Coronary artery (tissue), 2 donors: ENCODE measurements around the gene GMDS.
A peak's percentile ranks its signal among the peaks of the same experiment; 100 is the strongest.

Experiments
- DNase-seq: peaks from one replicate; pipeline ENCODE4 v3.0.0-alpha.2; 2017; ENCODE audit warnings: low spot score
- H3K27ac ChIP-seq, 2 donors: fragments of 200-600 bp; sonication (generic); one replicate each; pipeline ENCODE4 v1.5.1; 2016 to 2019
- H3K4me3 ChIP-seq: fragments of 200-600 bp; sonication (generic); 2 replicates; pipeline ENCODE4 v1.5.1; 2016; ENCODE audit warnings: mild to moderate bottlenecking, moderate library complexity
- CTCF ChIP-seq: fragments of 200-600 bp; sonication (generic); IDR thresholded peaks from one replicate; pipeline ENCODE4 v1.5.1; 2019; ENCODE audit warnings: antibody characterized with exemption

GMDS gene

DNA sequence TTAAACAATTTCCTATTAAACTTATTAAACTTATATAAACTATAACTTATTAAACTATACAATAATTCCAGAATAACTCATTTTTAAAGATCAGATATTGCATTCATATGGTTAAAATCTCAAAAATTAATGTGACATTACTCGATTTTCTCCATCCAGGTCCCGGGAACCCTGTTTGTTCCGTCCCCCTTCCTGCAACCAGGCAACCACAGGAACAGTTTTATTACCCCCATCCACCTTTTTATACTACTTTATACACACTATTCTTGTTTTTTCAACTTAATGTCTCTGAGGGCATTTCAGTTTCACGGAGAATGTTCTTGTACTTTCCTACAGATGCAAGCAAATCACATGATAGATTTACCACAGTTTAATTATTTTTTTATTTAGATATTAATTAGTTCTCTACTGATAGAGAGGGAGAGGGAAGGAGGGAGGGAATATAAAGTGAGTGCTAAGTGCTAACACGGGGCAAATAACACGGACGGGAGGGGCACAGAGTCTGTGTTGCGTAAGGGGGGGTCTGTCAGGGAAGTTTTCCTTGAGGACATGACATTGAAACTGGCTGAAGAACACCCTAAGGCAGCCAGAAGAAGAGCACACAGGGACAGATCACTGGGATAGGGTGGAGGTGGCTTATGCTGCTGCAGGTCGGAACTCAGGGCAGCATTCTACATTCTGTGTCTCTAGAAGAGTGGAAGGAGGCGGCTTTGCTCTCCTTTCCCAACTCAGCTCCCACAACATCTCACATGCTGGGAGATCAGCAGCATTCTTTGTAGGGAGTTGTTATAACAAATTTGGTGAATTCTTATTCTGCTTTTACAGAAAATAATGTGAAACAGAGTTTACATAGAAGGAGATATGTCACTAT, 410.5 kb downstream of the GMDS start:
- TF ChIP-seq CTCF, result no peak
- DNase-seq, result no peak
- H3K4me3 ChIP-seq, result no peak overlapping the region
- no peak overlapping the region for H3K27ac ChIP-seq

- H3K27ac ChIP-seq, result no peak overlapping the region
- DNase-seq, result no peak
Observed at GRCh38 chr6:1834207-1834606, 411.2 kb downstream of the GMDS start.

GRCh38 chr6:1832844-1833787, 412.3 kb downstream of the GMDS start:
- peak overlapping the region; percentile 55 for H3K4me3 ChIP-seq
- no peak for DNase-seq

More at GRCh38 chr6:1834207-1834606, 411.2 kb downstream of the GMDS start:
- no peak for TF ChIP-seq CTCF
- no peak overlapping the region for H3K4me3 ChIP-seq

GRCh38 chr6:1832358-1832757, 413.0 kb downstream of the GMDS start:
- DNase-seq, result no peak
- H3K4me3 ChIP-seq, result peak overlapping the region; percentile 55
- TF ChIP-seq CTCF, result no peak
- peak overlapping the region; percentile 25 to 27 for H3K27ac ChIP-seq

More at GRCh38 chr6:1832844-1833787, 412.3 kb downstream of the GMDS start:
- no peak for TF ChIP-seq CTCF
- H3K27ac ChIP-seq, result peak overlapping the region; percentile 25 to 27

DNA sequence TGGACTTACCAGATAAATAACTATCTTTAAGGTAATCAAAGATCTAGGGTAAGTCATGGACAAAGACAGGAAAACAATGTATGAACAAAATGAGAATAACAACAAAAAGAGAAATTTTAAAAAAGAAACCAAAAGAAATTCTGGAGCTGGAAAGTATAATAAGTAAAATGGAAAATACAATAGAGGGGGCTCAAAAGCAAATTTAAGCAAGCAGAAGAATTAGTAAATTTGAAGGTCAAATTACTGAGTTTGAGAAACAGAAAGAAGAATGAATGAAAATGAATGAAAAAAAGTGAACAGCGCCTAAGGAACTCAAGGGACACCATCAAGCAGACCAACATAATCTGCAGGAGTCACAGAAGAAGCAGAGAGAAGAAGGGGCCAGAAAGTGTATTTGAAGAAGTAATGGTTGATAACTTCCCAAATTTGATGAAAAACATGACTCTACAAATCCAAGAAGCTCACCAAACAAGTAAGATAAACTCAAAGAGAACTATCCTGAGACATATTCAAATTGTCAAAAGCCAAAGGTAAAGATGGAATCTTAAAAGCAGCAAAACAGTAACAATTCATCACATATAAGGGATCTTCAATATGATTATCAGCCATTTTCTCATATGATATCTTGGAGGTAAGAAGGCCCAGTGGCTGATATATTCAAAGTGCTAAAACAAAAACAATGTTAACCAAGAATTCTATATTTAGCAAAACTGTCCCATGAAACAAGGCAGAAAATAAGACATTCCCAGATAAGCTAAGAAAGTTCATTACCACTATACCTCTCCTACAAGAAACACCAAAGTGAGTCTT, 417.2 kb downstream of the GMDS start:
- Histone ChIP-seq H3K4me3 (no peak overlapping the region), H3K27ac (no peak overlapping the region)
- TF ChIP-seq CTCF, result no peak
- no peak for DNase-seq

- Histone ChIP-seq H3K27ac (no peak overlapping the region), H3K4me3 (no peak overlapping the region)
- TF ChIP-seq CTCF, result no peak
- no peak for DNase-seq
Observed at GRCh38 chr6:1825926-1826325, 419.5 kb downstream of the GMDS start.
